ENCODE measurements around the gene OR4E1.
"Not testable (repeated sequence)": the region's sequence is repeated elsewhere in the genome, so short reads cannot be mapped to it uniquely, and the experiment has no call there.

OR4E1 gene

GRCh38 chr14:21653331-21653885, 20.2 kb downstream of the OR4E1 start, which contains the start of gene OR4E2:
Gene OR4E2 (plus strand): TSS chr14:21653835. CDS start chr14:21665083, 11,248 bp downstream.
- no peak for DNase-seq (ENCODE audit: low spot score)

- no peak for DNase-seq (ENCODE audit: low spot score)
Observed at GRCh38 chr14:21652209-21652808, 21.3 kb downstream of the OR4E1 start.

- DNase-seq (ENCODE audit: low spot score), result no peak
Observed at GRCh38 chr14:21647380-21647779, 26.2 kb downstream of the OR4E1 start.

- no peak for DNase-seq (ENCODE audit: low spot score)
Observed at GRCh38 chr14:21643407-21643806, 30.2 kb downstream of the OR4E1 start.

- DNase-seq (ENCODE audit: low spot score), result no peak
Observed at GRCh38 chr14:21642683-21643082, 30.9 kb downstream of the OR4E1 start.

- no peak for DNase-seq (ENCODE audit: low spot score)
Observed at GRCh38 chr14:21634840-21635239, 38.8 kb downstream of the OR4E1 start, which contains the start of gene OR10G2. Gene OR10G2 (minus strand): TSS chr14:21634940. CDS start chr14:21634842, 98 bp downstream.

- no peak for DNase-seq (ENCODE audit: low spot score)
Observed at GRCh38 chr14:21631084-21631483, 42.5 kb downstream of the OR4E1 start.

DNA sequence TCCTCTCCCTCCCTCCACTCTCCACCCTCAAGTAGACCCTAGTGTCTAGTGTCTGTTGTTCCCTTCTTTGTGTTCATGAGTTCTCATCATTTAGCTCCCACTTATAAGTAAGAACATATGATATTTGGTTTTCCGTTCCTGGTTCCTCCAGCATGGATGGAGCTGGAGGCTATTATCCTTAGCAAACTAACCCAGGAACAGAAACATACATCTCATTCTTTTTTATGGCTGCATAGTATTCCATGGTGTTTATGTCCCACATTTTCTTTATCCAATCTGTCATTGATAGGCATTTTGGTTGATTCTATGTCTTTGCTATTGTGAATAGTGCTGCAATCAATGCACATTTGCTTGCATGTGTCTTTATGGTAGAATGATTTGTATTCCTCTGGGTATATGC, 43.1 kb downstream of the OR4E1 start:
- not testable (repeated sequence) for DNase-seq (ENCODE audit: low spot score)

- DNase-seq (ENCODE audit: low spot score), result no peak
Observed at GRCh38 chr14:21626491-21627230, 47.0 kb downstream of the OR4E1 start.

Data from AG08395 (cell line).